ENCODE data around the gene ATXN2L. TPM values are rescaled to one million over a fixed set of nuclear protein-coding genes. Genes with fewer than 3 reads are reported as not detected.

ATXN2L gene
- total RNA-seq, 1 experiment from 2014 or later, result 309 TPM

GRCh38 chr16:28883221-28883996 is 60.6 kb downstream of the ATXN2L start:
- Histone ChIP-seq H4K20me1 (ENCODE audit: control insufficient read depth, insufficient read depth, insufficient read length) (no peaks in the 10 kb centered on the region), H3K27ac (ENCODE audit: insufficient read length, low read depth, low read length) (no peak overlapping the region), H2AK5ac (ENCODE audit: insufficient read length, low read length) (no peak overlapping the region), H4K8ac (replicated peaks; ENCODE audit: insufficient read length, low read depth, low read length) (no peak overlapping the region), H2BK120ac (ENCODE audit: low read depth, low read length, poor library complexity, severe bottlenecking) (no peak overlapping the region), H3K14ac (ENCODE audit: insufficient read depth, low read length) (peak overlapping the region; percentile 17; the same call in 1 of the 2 replicates), H3K4ac (ENCODE audit: low read depth, low read length) (no peak overlapping the region), H3K79me1 (ENCODE audit: insufficient read depth, low read depth, low read length, poor library complexity, severe bottlenecking) (no peaks in the 10 kb centered on the region), H2BK20ac (ENCODE audit: low read depth, low read length, poor library complexity, severe bottlenecking) (no peak overlapping the region), H3K9ac (ENCODE audit: extremely low read depth, insufficient read length, low read length) (no peak overlapping the region), H3T11ph (ENCODE audit: low read length) (no peak overlapping the region), H3K9me3 (ENCODE audit: control insufficient read depth, low read depth, low read length) (no peaks in the 10 kb centered on the region), H4K91ac (ENCODE audit: insufficient read length, low read depth, low read length) (no peak overlapping the region), H2BK5ac (ENCODE audit: insufficient read length, low read length) (no peak overlapping the region), H3K23me2 (ENCODE audit: insufficient read length, low read depth, low read length, poor library complexity, severe bottlenecking) (peaks cover 11% of the 10 kb centered on the region), H3K18ac (ENCODE audit: insufficient read length, low read depth, low read length) (no peak overlapping the region), H3K4me1 (ENCODE audit: insufficient read depth, low read length) (peaks cover 6% of the 10 kb centered on the region; the same call in 1 of the 2 replicates), H2BK12ac (ENCODE audit: insufficient read length, low read depth, low read length) (no peak overlapping the region), H4K5ac (ENCODE audit: insufficient read length, low read depth, low read length) (no peak overlapping the region), H3K23ac (ENCODE audit: insufficient read length, low read depth, low read length) (no peak overlapping the region), H3K56ac (ENCODE audit: insufficient read length, low read depth, low read length) (no peak overlapping the region), H2AFZ (ENCODE audit: low read length) (no peak overlapping the region), H2BK15ac (ENCODE audit: low read depth, low read length) (no peak overlapping the region), H3K27me3 (ENCODE audit: insufficient read depth, low read length) (peaks cover 6% of the 10 kb centered on the region; the same call in 1 of the 2 replicates), H3K4me2 (ENCODE audit: insufficient read depth, insufficient read length, low read length) (no peak overlapping the region), H3K79me2 (ENCODE audit: insufficient read depth, low read length) (no peaks in the 10 kb centered on the region)
- no peaks in the 10 kb centered on the region; a peak in 1 of 5 replicates for H3K9me3 Mint-ChIP-seq
- peaks cover 22 to 38% of the 10 kb centered on the region in 2 experiments for H3K4me1 Mint-ChIP-seq
- TF ChIP-seq, protein P1, sequence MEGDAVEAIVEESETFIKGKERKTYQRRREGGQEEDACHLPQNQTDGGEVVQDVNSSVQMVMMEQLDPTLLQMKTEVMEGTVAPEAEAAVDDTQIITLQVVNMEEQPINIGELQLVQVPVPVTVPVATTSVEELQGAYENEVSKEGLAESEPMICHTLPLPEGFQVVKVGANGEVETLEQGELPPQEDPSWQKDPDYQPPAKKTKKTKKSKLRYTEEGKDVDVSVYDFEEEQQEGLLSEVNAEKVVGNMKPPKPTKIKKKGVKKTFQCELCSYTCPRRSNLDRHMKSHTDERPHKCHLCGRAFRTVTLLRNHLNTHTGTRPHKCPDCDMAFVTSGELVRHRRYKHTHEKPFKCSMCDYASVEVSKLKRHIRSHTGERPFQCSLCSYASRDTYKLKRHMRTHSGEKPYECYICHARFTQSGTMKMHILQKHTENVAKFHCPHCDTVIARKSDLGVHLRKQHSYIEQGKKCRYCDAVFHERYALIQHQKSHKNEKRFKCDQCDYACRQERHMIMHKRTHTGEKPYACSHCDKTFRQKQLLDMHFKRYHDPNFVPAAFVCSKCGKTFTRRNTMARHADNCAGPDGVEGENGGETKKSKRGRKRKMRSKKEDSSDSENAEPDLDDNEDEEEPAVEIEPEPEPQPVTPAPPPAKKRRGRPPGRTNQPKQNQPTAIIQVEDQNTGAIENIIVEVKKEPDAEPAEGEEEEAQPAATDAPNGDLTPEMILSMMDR (conservative IDR thresholded peaks at IDR 0.05), result no peak
- H3K4me3 Mint-ChIP-seq, result peak overlapping the region in 1 of 2 experiments; percentile 43; a peak in 2 of 5 replicates
- no CpG with 5 or more reads among the region's 25 CpGs for WGBS (ENCODE audit: extremely low coverage, insufficient read length, low lambda C conversion rate)
- peaks cover 18% of the 10 kb centered on the region for H3K27me3 Mint-ChIP-seq (ENCODE audit: low read depth)
- H3K36me3 Mint-ChIP-seq (ENCODE audit: insufficient read depth in 1 of 3, low read depth in 3 of 3), result peaks cover 0 to 6% (median 4%) of the 10 kb centered on the region in 3 experiments; a peak in 3 of 7 replicates
- peak; percentile 46 for DNase-seq
- peak overlapping the region in 1 of 3 experiments; percentile 57; a peak in 2 of 7 replicates for H3K27ac Mint-ChIP-seq

All from H9 (cell line).